T1000 (cell line): ENCODE measurements around the gene WDR20.

Experiments
- DNase-seq: peaks from one replicate; lab custom pipeline; 2025; ENCODE audit warnings: mixed read lengths; lab: John Stamatoyannopoulos, UW

The WDR20 gene

GRCh38 chr14:102197317-102197853 lies 57.7 kb downstream of the WDR20 start:
- DNase-seq: no peak

- DNase-seq: no peak
These were observed 61.1 kb downstream of the WDR20 start for GRCh38 chr14:102200690-102201352.

GRCh38 chr14:102201353-102201738 lies 61.6 kb downstream of the WDR20 start:
- DNase-seq: no peak

GRCh38 chr14:102201776-102202175 lies 62.1 kb downstream of the WDR20 start:
- DNase-seq: no peak

GRCh38 chr14:102202944-102203343 lies 63.2 kb downstream of the WDR20 start:
- no peak for DNase-seq

GRCh38 chr14:102203382-102203781 lies 63.7 kb downstream of the WDR20 start:
- no peak for DNase-seq

GRCh38 chr14:102205560-102205959 lies 65.9 kb downstream of the WDR20 start:
- no peak for DNase-seq

GRCh38 chr14:102206918-102207317 lies 67.2 kb downstream of the WDR20 start:
- no peak for DNase-seq

- no peak for DNase-seq
These were observed 68.2 kb downstream of the WDR20 start for GRCh38 chr14:102207831-102208365.

GRCh38 chr14:102208741-102209140 lies 69.0 kb downstream of the WDR20 start:
- no peak for DNase-seq

GRCh38 chr14:102209224-102209966 lies 69.7 kb downstream of the WDR20 start:
- no peak for DNase-seq

GRCh38 chr14:102210421-102211042 lies 70.8 kb downstream of the WDR20 start:
- no peak for DNase-seq

- DNase-seq: no peak
These were observed 71.5 kb downstream of the WDR20 start for GRCh38 chr14:102211240-102211639.

- no peak for DNase-seq
These were observed 72.7 kb downstream of the WDR20 start for GRCh38 chr14:102212356-102212755.

- no peak for DNase-seq
These were observed 73.1 kb downstream of the WDR20 start for GRCh38 chr14:102212845-102213244.

- DNase-seq: no peak
These were observed 73.8 kb downstream of the WDR20 start for GRCh38 chr14:102213470-102213869.

- no peak for DNase-seq
These were observed 74.4 kb downstream of the WDR20 start for GRCh38 chr14:102213984-102214658.

GRCh38 chr14:102215071-102215470 lies 75.4 kb downstream of the WDR20 start:
- no peak for DNase-seq

- no peak for DNase-seq
These were observed 76.0 kb downstream of the WDR20 start for GRCh38 chr14:102215576-102216250.

- no peak for DNase-seq
These were observed 77.7 kb downstream of the WDR20 start for GRCh38 chr14:102217399-102217798.

GRCh38 chr14:102217987-102218421 lies 78.3 kb downstream of the WDR20 start:
- no peak for DNase-seq
